Retinal pigment epithelial cell (primary cell): ENCODE results near the gene CACNG4.

Experiments used
- DNase-seq: peaks from one replicate; pipeline ENCODE4 v3.0.0-alpha.2; 2010; ENCODE audit warnings: low read depth
- H3K4me3 ChIP-seq: 2 replicates; pipeline ENCODE4 v1.5.1; 2011; ENCODE audit warnings: mild to moderate bottlenecking, low read length, control low read depth, moderate library complexity
- CTCF ChIP-seq: conservative IDR thresholded peaks from 2 replicates; pipeline ENCODE4 v1.5.1; 2011; ENCODE audit warnings: low read depth, low read length, control low read depth, inconsistent platforms

The CACNG4 gene

GRCh38 chr17:66989076-66989475, 24.6 kb downstream of the CACNG4 start:
- H3K4me3 ChIP-seq, result no peak overlapping the region
- DNase-seq, result no peak
- TF ChIP-seq CTCF, result no peak

- DNase-seq, result no peak
- no peak for TF ChIP-seq CTCF
- no peak overlapping the region for H3K4me3 ChIP-seq
These were observed 25.1 kb downstream of the CACNG4 start for GRCh38 chr17:66989579-66989978.

GRCh38 chr17:66990047-66990446, 25.5 kb downstream of the CACNG4 start:
- no peak for DNase-seq
- no peak overlapping the region for H3K4me3 ChIP-seq
- no peak for TF ChIP-seq CTCF

GRCh38 chr17:66992911-66993442, 28.5 kb downstream of the CACNG4 start:
- no peak overlapping the region for H3K4me3 ChIP-seq
- no peak for TF ChIP-seq CTCF
- DNase-seq, result no peak

GRCh38 chr17:66994361-66994760, 29.9 kb downstream of the CACNG4 start:
- no peak overlapping the region for H3K4me3 ChIP-seq
- no peak for DNase-seq
- TF ChIP-seq CTCF, result no peak

GRCh38 chr17:66994930-66995535, 30.5 kb downstream of the CACNG4 start:
- DNase-seq, result no peak
- H3K4me3 ChIP-seq, result no peak overlapping the region
- TF ChIP-seq CTCF, result no peak

GRCh38 chr17:66995944-66996343, 31.4 kb downstream of the CACNG4 start:
- no peak for TF ChIP-seq CTCF
- DNase-seq, result no peak

More at GRCh38 chr17:66995944-66996343, 31.4 kb downstream of the CACNG4 start:
- no peak overlapping the region for H3K4me3 ChIP-seq
